Stimulated activated CD4-positive, alpha-beta T cell treated with anti-CD3 and anti-CD28 coated beads, Interleukin-12 subunit alpha, Interleukin-12 subunit beta, amount 100 ng/mL, for 24 hours (primary cell): ENCODE measurements around the gene KCNIP2.
A peak's percentile ranks its signal among the peaks of the same experiment; 100 is the strongest.
"Not testable (repeated sequence)": the region's sequence is repeated elsewhere in the genome, so short reads cannot be mapped to it uniquely, and the experiment has no call there.

Experiments
- DNase-seq, 2 experiments: peaks; one replicate each; pipeline ENCODE4 v3.0.0-alpha.2; 2020; ENCODE audit warnings: low read depth in 2 of 2

KCNIP2 gene

DNA sequence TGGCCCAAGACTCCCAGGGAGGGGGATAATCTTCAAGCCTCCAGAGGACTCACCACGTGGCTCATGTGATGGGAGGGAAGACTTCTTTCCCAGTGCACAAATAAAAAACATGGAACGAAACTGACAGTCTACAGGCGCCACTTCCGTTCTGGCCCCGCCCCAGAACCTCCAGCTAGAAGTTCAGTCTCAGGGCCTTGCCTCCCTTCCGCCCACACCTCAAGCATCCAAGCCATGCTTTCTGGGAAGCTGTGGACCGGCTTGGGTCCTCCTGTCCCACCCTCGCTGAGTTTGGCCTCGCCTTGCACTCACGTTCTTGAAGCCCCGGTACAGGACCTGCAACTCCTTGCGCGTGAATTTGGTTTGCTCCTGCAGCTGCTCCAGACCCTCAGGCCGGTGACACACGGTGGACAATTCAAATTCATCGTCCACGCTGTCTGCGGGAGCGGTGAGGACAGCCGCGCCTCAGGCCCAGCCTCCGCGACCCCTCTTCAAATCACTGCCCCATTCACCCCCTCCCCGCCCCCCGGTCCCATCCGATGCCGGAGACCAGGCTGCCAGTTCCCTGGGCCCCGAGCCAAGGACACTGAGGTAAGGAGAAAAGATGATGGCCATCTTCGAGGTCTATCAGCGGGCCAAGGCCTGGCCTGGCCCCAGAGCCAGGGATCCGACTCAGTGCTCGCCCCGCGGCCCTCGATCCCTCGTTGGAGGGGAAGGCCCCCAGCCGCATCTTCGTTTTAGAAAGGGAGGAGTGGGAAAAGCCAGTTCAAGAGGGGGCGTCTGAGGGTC, 14.6 kb downstream of the KCNIP2 start:
- DNase-seq = no peak

DNA sequence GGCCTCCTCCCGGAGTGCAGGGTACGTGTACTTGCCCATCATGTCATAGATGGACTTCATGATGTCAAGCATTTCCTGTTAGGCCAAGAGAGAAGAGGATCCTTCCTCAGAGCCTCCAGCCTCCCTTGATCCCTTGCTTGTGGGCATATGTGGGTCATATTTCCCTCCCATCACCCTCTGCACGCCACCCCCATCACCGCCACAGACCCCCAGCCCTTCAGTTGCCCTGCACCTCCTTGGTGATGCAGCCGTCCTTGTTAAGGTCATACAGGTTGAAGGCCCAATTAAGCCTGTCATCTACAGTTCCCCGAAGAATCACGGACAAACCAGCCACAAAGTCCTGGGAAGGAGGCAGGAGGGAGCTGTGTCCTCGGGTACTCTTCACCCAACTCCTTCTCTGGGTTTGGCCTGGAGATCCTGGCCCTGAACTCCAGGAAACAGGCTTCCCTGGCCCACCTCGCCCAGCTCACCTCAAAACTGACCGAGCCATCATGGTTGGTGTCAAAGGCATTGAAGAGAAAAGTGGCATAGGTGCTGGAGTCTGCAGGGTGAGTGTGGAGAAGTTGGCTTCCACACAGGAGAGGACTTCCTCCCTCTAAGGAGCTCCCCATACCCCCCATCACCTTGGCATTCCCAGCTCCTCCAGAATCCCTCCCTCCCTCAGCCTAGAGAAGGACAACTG, 15.5 kb downstream of the KCNIP2 start:
- DNase-seq = no peak

DNA sequence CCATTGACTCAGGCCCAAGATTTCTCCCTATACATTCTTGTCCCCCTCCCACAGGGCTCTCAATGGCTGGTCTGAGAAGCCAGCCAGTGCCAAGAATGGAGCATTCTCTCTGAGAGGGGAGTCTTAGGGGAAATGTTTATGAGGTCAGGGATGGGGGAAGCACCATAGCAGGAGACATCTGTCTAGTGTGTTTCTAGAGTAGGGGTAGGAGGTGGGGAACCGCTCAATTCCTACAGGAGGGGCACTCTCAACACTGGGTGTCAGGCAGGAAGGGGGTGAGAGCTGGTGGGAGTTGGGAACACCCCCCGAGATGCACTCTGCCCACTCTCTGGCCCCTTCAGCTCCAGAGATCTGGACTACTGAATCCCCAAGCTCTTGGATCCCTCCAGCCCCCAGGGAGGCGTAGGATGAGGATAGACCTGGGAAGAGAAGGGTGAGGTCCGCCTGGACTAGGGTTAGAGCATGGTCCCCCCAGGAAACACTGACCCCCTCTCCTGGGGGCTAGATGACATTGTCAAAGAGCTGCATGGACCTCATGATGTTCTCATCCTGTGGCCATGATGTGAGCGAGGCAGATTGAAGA, 16.7 kb downstream of the KCNIP2 start:
- DNase-seq = no peak

DNA sequence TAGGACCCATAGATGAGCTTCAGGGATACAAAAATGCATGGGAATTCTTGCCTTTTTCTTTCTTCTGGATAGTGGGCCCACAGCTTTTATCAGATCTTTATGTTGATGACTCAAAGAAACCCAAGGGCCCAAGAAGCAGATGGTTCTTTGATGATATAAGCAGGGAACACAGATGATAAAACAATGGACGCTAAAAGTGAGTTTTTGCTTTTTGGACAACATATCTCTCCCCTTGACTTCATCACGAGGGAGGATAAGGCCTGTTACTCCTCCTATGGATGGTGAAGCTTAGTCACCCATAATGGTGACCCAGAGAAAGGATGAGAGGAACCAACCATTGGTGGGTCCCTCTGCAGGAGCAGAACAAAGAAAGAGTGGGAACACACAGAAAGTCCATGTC, 18.9 kb downstream of the KCNIP2 start:
- no peak for DNase-seq

DNA sequence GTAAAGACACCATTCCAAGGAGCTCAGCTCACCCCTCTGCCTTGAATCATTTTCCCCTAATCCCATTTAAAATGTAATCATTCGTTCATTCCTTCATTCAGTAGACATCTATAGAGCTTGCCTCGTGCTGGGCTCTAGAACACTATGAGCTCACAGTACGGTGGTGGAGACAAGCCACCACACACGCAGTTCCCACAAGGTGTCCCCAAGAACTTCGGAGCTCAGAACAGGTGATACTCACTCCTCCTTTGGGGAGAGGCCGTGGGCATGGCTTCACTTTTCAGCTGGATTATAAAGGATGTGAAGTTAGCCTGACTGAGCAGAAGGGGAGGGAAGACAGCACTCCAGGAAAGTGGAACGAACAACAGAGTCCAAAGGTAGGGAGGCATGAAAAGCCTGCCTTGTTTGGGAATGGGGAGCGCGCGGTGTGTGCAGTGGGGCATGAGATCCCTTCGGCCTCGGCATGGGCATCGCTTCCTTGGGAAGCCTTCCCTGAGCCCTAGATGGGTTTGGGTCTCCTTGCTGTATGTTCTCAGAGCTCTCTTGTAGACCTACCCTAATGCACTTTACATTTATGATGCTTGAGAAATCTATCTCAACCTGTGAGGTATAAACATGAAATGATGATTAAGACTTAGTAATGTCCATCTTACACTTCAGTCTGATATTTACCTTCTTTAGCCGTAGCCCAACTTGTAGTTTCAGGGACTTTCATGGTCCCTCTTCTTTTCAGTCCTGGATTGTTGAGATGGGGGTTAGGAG, 24.5 kb downstream of the KCNIP2 start:
- DNase-seq = no peak

DNA sequence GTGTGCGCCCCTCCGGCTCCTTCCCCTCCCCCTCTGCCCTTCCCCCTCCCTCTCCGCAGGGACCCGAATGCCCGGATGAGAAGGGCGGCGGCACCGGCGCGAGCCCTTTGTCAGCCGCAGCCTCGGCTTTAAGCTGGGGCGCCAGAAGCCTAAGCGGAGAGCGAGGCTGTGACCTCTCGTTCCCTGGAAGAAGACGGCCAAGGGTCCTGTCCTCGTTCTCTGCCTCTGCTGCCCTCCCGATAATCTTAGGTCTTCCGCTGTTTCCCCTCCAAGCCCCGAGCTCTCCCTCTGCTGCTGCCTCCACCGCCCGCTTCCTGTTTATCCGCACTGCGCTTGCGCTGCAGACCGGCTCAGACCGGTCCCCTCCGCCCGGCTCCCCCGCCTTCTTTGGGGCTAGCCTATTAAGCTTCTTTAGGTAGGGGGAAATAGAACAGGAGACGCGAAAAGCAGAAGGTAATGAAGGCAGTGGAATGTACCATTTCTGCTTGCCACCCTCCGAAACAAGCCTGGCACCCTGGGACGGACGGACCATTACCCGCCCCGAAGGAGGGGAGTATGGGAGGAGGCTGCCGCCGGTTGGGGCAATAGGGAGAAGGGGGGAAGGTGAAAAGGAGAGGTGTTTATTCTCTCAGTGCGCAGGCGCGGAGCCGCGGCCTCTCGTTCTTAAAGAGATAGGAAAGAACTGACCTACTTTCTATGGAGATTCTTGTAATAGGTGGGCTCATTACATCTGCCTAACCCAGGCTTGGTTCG, 25.3 kb downstream of the KCNIP2 start, which contains the start of gene OGA:
Gene OGA, minus strand, starts transcription at position 326 of the 753 bp plus-strand sequence. CDS start 422 bp downstream, outside the sequence.
- peak; percentile 93 for DNase-seq

DNA sequence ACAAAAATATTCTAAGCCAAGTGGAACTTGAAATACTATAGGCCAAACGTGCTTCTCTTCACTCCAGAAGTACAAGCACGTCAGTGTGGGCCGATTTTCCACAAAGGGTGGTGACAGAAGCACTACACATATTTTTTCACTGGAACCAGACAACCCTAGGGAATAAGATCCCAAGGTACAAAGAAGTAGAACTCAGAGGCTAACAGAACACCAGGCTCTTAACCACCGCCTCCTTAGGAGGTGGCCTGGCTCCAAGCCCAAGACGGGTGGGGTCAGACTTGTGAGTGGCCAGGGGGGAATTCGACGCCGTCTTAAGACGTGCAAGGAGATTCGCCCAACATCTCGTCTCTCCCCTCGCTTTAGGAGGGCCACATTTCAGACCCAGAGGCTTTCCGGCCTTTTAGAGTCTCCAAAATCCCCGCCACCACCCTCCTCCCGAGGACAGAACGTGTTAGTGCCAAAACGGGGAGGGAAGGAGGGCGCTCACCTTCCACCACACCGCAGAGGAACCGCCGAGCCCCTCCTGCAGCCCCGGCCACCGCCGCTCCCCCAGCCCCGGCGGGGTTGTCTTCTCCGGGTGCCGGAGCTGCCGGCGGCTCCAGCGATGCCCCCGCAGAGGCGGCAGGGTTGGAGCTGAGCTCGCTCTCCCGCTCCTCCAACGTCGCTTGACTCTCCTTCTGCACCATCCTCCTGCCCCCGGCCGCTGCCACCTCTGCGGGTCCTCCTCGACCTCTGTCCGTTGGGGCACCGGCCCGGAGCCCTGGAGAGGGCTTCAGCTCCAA, 26.1 kb downstream of the KCNIP2 start:
- DNase-seq = peak in 1 of 2 experiments; percentile 28

DNA sequence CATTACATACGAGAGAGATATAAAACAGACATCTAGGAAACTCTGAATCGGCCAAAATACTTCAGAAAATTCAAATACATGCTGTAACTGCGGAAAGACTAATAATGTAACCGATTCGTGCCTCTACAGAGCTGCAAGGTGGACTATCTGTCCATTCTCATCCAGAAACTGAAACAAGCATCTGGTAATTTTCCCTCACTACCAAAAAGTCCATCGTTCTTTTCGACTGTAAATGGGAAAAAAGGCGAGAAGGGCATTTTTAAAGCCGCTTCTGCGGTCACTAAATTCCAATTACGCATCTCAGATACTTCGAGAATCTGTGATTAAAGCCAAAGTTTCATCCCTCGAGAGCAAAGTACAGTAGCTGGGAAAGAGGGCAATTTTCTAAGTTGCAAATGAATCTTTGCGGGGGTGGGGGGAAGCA, 26.7 kb downstream of the KCNIP2 start:
- no peak for DNase-seq

DNA sequence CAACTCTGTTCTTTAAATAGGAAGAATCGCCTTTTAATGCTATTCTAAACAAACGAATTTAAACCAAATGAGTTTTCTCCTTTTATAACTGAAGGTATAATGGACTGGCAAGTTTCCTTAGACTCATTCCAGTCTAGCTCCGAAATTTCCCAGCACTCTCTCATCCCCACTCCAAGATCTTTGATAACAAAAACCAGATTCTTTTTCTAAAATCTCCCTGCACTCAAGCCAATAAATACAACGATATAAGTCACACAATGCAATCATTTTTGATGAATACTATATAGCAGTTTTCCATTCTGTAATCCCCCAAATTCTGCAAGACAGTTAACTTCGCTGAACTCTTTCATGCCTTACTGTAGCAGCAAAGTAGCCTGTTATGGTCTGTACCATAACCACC, 27.2 kb downstream of the KCNIP2 start:
- DNase-seq = no peak

DNA sequence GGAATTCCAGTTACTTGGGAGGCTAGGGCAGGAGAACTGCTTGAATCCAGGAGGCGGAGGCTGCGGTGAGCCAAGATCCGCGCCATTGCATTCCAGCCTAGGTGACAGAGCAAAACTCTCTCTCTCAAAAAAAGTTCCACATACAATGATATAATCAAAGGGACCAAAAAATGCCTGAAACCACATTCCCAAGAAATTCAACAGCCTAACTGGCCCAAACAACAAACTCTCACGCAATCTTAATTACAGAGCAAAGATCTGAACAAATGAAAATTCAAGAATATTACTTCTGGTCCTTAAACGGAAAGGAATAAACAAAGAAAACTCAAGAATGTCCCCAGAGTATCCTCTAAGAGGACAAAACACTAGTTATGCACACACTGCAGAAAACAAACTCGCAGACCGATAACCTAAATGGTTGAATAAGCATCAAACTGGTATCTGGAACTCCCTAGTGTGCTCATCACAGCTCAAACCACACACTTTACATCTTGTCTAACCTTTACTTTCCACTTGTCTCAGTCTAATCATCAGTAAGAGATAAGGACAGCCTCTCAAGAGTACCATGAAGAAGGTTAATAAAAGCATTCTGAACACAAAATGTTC, 29.0 kb downstream of the KCNIP2 start:
- no peak for DNase-seq

DNA sequence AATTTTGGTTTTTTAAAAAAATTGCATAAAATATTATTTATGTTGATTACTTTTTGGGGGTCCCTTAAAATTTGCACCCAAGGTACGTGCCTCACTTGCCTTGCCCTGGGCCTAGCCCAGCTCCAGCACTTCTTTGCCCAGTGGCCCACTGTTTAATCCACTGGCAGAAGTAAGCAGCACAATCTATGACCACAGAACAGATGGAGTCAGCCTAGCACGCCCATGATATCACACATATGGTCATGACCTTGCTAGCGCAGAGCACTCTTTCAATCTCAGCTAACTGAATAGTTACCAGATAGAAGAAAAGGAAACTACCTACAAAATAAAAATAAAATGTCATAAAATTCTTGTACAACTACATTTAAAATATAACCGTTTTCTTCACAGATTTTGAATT, 31.0 kb downstream of the KCNIP2 start:
- no peak for DNase-seq

DNA sequence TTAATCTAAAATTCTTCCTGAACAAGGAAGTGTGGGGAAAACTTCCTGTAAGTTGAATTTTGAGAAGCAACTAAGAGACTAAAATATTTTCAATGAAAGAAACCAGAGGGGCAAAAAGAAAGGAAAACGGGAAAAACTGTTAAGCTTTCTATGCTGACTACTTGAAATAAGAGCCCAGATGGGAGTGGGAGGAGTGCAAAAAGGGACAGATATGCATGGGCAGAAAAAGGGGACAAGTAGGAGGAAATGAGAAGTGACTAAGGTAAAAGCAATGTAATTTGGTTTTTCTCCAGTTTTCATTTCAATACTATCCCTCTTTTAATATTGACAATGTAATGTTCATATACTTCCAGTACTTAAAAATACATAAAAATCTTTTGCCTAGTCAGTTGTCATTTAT, 36.4 kb downstream of the KCNIP2 start:
- no peak for DNase-seq

DNA sequence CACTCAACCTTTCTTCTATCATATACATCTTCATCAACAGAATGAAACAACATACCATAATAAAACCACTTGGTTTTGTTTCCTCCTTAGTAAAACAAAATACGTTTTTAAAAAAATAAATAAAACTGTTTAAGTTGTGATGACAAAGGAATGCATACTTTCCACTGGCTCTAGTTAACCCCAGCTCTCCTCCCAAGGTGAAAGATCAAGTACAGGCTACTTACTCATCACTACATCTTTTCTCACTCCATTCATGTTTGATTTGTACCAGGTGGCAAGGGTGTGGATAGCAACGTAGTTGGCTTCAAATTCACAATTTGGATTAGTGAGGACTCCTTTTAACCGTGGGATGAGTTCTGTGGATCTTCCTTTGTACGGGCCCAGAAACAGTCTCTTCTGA, 40.1 kb downstream of the KCNIP2 start:
- no peak for DNase-seq

DNA sequence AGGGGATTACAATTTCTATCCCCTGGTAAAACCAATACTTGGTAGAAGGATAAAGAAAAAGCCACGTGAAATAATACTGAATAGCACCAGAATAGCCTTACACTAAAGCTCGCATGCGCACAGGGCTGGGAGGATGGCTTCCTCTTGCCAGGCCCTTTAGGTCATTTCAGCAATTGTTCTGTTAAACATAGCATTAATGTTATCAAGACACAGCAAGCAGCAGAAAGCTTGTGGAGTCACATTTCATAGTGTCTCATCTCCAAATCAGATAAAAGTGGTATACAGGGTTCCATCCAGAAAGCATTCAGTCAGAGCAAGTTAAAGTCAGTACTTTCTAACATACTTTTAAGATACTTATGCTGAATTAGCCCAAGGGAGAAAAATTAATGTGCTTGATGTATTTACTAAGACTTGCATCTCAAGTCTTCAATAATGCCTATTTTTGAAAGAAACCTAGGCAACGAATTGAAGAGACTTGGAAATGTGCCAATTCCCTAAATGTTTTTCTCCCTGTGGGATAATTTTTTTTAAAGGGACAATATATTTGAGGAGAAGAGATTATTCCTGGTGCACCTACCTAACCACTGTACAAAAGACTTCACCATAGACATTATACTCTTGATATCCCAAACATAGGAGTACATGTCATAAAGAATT, 46.1 kb downstream of the KCNIP2 start:
- DNase-seq = no peak

DNA sequence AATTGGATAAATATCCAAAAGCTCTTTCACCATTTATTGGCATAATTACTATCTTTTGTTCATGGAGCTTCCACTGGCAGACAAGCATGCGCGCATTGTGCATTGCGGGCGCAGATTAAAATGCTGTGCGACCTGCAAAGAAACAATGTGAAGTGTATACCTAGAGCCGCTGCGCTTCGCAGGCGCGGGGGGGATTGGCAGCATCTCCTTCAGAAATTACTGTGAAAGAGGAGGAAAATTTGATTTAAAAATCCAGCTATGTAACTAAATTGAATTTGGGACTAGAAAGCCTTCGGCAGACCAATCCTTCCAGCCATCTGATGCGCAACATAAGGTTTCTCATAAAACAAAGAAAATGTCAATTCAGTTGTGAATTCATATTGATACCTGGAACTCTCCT, 50.1 kb downstream of the KCNIP2 start:
- no peak for DNase-seq

DNA sequence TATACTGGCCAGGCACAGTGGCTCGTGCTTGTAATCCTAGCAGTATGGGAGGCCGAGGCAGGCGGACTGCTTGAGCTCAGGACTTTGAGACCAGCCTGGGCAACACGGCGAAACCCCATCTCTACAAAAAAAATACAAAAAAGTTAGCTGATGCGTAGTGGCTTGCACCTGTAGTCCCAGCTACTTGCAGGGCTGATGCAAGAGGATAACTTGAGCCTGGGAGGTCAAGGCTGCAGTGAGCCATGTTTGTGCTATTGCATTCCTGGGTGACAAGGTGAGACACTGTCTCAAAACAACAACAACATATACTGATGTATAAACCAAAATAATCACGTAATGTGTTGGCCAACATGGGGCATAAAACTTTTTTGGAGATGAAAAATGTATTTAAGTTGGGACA, 53.9 kb downstream of the KCNIP2 start:
- no peak for DNase-seq

DNA sequence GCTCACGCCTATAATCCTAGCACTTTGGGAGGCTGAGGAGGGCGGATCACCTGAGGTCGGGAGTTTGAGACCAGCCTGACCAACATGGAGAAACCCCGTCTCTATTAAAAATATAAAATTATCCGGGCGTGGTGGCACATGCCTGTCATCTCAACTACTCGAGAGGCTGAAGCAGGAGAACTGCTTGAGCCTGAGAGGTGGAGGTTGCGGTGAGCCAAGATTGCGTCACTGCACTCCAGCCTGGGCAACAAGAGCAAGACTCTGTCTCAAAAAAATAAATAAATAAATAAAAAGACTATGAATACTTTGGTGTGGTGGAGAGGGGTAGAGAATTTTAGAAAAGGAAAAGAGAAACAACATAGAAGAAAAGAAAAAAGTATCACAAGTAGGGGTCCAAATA, 54.4 kb downstream of the KCNIP2 start:
- DNase-seq = not testable (repeated sequence)

DNA sequence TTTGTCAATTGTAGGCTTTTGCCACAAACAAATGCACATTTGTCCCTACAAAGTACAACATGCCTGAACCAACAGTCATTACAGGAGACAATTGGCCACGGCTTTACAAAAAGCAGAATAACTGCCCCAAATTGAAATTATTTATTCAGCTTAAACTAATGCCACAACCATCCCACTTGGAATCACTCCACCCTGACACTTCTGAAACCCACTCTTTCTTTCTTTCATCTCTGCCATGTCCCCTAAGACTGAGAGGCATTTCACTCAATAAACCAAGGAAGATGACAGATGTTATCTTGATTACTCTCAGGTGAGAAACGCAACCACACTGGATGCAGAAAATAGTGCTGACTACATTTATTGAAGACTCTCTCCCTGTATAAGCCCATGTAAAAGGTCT, 57.8 kb downstream of the KCNIP2 start:
- DNase-seq = no peak

DNA sequence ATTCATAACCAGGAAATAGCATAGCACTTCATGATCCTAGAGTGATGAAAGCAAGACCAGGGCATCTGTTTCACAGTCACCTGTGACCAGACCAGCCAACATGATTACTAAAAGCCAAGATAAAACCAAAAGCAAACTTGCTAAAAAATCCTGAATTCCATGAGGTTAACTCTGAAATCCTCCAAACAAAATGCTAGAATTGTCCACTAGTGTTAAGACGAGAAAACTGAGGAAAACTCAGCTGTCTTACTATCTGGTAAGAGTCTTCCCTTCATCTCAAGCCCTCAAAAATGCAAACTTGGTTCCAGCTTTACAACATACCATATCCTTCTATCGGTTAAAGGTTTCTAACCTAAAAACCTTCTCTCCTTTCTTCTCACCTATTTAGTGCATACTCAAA, 59.0 kb downstream of the KCNIP2 start:
- DNase-seq = no peak

DNA sequence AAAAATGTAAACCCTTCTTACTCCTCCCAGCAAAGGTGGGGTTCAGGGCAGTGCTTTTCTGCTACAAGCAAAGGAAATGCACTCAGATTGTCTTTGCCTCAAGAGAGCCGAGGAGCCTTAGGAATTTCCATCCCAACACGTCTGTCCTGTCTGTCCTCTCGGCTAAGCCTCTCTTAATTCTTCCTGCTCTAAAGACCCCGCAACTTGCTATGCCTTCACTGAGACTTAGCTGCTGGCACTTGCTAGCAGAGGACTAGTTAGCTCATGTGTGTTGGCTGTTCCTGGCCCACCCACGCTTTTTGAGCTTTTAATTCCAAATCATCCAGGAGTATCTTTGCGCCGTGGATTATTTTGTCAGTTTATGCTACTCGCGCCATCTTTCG, 59.9 kb downstream of the KCNIP2 start:
- DNase-seq = no peak
